ENCODE results near the gene USP5.
A peak's percentile ranks its signal among the peaks of the same experiment; 100 is the strongest.

USP5 gene

DNA sequence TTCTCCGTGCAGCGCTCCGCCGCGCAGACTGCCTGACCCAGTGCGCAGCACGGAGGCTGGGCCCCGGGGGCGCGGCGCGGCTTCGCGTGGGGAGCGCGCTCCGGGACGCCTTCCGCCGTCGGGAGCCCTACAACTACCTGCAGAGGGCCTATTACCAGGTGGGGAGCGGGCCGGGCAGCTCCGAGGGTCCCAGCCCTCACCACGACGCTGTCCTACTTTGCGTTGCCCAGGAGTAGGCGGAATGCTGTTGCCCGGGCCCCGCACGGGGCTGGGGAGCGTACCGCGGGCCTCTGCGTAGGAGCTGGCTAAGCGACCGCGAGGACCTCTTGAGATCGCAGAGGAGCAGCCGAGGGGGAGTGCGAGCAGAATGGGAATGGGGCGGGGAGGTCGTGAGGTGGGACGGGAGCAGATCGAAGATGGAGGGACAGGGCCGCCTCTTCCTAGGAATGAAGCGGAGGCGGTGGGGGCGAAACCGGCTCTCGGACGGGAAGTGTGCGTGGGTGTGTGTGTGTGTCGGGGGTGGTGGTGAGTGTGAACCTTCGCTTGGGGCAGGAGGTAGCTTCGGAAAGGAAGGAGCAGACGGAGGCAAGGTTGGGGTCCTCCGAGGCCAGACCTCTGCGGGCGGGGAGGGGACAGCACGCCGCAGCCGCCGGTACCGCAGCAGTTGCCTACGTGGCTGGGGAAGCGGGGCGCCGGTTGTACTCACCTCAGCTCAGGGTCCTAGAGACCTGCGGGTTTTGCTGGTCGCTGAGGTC lies 23.0 kb upstream of the USP5 start:
- H3K9me3 Mint-ChIP-seq: no peaks in the 10 kb centered on the region

DNA sequence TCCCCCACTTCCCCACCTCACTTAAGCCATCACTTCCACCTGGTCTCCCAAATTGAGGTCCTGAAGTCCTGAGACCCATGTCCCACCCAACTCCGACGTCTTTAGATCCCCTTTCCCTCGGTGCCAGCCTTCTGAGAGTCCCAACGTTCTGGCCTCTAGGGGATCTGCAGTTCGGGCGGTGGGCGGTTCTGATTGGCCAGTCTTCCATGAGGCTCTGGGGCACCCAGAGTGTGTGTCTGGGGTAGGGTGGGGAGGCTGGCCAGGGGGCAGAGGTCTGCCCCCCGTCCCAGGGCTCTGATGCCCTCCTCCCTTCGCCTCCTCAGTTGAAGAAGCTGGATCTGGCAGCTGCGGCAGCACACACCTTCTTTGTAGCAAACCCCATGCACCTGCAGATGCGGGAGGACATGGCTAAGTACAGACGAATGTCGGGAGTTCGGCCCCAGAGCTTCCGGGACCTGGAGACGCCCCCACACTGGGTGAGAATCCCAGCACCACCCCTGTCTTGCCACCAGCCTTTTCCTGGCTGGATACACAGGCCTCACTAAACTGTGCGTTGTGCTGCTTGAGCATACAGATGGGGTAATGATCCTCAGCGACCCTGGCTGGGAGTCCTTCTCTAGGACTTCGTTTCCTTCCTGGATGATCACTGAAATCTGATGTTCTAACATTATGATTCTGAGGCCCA lies 22.3 kb upstream of the USP5 start:
- peaks cover 42 to 70% of the 10 kb centered on the region in 2 donors for H3K27me3 Mint-ChIP-seq
- H3K9me3 Mint-ChIP-seq: no peaks in the 10 kb centered on the region
- peaks cover 23 to 24% of the 10 kb centered on the region in 2 donors for H3K4me1 Mint-ChIP-seq (ENCODE audit: low read depth in 2 of 2)
- H3K27ac Mint-ChIP-seq: peak overlapping the region; percentile 85 to 90
- H3K36me3 Mint-ChIP-seq (ENCODE audit: insufficient read depth): peaks cover 5% of the 10 kb centered on the region
- no peak for ATAC-seq (replicated peaks)
- DNase-seq: no peak
- H3K4me3 Mint-ChIP-seq: peak overlapping the region; percentile 88 to 95

More for the DNA sequence above, 23.0 kb upstream of the USP5 start:
- peaks cover 50 to 77% of the 10 kb centered on the region in 2 donors for H3K27me3 Mint-ChIP-seq
- H3K36me3 Mint-ChIP-seq (ENCODE audit: insufficient read depth): peaks cover 5% of the 10 kb centered on the region
- H3K4me3 Mint-ChIP-seq: peak overlapping the region; percentile 88 to 95
- peaks cover 23 to 24% of the 10 kb centered on the region in 2 donors for H3K4me1 Mint-ChIP-seq (ENCODE audit: low read depth in 2 of 2)
- DNase-seq: peak in 2 of 3 experiments; percentile 31
- peak; percentile 62 for ATAC-seq (replicated peaks)
- H3K27ac Mint-ChIP-seq: peak overlapping the region; percentile 85 to 90

DNA sequence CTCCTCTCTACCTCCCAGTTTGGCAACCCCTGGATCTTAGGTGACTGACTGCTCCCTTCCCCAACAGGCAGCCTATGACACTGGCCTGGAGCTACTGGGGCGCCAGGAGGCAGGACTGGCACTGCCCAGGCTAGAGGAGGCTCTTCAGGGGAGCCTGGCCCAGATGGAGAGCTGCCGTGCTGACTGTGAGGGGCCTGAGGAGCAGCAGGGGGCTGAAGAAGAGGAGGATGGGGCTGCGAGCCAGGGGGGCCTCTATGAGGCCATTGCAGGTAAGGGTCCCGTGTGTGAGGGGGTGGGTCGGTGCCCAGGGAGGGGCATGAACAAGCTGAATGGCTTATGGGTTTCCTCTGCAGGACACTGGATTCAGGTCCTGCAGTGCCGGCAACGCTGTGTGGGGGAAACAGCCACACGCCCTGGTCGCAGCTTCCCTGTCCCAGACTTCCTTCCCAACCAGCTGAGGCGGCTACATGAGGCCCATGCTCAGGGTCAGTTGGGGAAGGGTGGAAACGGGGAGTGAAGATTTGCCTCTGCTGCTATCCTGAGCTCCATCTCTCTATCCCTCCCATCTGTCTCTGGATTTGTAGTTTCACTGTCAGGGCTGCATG lies 21.6 kb upstream of the USP5 start:
- peak overlapping the region in 1 of 2 donors; percentile 95 for H3K4me3 Mint-ChIP-seq

DNA sequence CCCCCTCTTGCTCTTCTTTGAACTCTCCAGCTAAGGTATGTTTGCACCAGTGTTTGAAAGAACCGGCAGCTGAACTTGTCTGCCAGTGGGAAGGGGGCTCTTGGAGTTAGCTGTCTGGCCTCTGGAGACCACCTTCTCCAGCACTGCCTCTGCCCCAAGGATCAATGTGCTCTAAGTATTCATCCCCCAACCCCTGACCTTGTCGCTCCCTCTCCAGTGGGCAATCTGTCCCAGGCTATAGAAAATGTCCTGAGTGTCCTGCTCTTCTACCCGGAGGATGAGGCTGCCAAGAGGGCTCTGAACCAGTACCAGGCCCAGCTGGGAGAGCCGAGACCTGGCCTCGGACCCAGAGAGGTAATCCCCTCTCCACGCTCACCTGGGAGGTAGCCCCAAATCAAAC lies 21.0 kb upstream of the USP5 start:
- peaks cover 5% of the 10 kb centered on the region for H3K36me3 Mint-ChIP-seq (ENCODE audit: insufficient read depth)
- ATAC-seq (replicated peaks): no peak
- peaks cover 19 to 22% of the 10 kb centered on the region in 2 donors for H3K4me1 Mint-ChIP-seq (ENCODE audit: low read depth in 2 of 2)
- no peak overlapping the region for H3K4me3 Mint-ChIP-seq
- peaks cover 29 to 56% of the 10 kb centered on the region in 2 donors for H3K27me3 Mint-ChIP-seq
- no peak for DNase-seq
- H3K27ac Mint-ChIP-seq: no peak overlapping the region
- no peaks in the 10 kb centered on the region for H3K9me3 Mint-ChIP-seq

More for the DNA sequence above, 21.6 kb upstream of the USP5 start:
- ATAC-seq (replicated peaks) (no peak), DNase-seq (no peak)
- peaks cover 35 to 63% of the 10 kb centered on the region in 2 donors for H3K27me3 Mint-ChIP-seq
- H3K4me1 Mint-ChIP-seq (ENCODE audit: low read depth in 2 of 2): peaks cover 21 to 23% of the 10 kb centered on the region in 2 donors
- no peak overlapping the region for H3K27ac Mint-ChIP-seq
- no peaks in the 10 kb centered on the region for H3K9me3 Mint-ChIP-seq
- H3K36me3 Mint-ChIP-seq (ENCODE audit: insufficient read depth): peaks cover 5% of the 10 kb centered on the region

DNA sequence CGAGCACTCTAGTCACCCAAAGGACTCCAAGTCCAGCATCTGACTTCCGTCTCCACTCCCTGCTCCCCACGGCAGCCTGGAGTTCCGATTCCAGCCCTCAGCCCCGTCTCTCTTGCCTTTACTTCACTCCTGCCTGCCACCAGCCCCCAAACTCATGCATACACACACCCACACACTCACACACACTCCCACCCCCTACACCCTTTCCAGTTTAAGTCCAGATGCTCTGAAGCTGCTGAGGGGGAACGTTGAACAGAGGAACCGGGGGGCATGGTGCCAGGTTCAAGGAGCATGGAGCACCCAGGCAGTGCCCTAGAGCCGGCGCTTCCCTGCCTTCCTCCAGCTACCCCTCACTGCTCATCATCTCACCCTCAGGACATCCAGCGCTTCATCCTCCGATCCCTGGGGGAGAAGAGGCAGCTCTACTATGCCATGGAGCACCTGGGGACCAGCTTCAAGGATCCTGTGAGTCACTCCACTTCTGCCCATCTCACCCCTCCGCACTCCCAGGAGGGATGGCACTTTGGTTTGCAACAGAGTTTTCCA lies 20.4 kb upstream of the USP5 start:
- Mint-ChIP-seq H3K27me3 (peaks cover 24 to 51% of the 10 kb centered on the region in 2 donors), H3K4me1 (ENCODE audit: low read depth in 2 of 2) (peaks cover 19 to 22% of the 10 kb centered on the region in 2 donors), H3K36me3 (ENCODE audit: insufficient read depth) (peaks cover 8% of the 10 kb centered on the region), H3K27ac (no peak overlapping the region), H3K9me3 (no peaks in the 10 kb centered on the region), H3K4me3 (no peak overlapping the region)
- ATAC-seq (replicated peaks): no peak
- no peak for DNase-seq

DNA sequence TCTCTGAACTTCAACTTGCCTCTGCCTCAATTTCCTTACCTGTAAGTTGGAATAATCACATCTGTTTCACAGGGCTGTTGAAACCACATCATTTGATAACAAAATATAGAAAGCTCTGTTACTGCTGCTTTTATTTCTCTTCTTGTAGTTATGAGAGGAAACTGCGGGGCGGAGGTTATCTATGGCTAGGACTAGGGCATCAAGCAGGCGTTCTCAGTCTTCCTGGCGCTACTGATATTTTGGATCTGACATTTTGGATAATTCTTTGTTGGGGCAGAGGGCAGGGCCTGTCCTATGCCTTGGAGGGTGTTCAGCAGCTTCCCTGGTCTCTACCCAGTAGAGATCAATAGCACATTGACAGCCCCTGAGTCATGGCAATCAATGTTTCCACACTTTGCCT lies 19.8 kb upstream of the USP5 start:
- H3K9me3 Mint-ChIP-seq: no peaks in the 10 kb centered on the region
- DNase-seq: no peak
- peaks cover 8% of the 10 kb centered on the region for H3K36me3 Mint-ChIP-seq (ENCODE audit: insufficient read depth)
- H3K27me3 Mint-ChIP-seq: peaks cover 18 to 45% of the 10 kb centered on the region in 2 donors
- H3K27ac Mint-ChIP-seq: no peak overlapping the region
- H3K4me1 Mint-ChIP-seq (ENCODE audit: low read depth in 2 of 2): peaks cover 18 to 22% of the 10 kb centered on the region in 2 donors
- H3K4me3 Mint-ChIP-seq: no peak overlapping the region
- ATAC-seq (replicated peaks): no peak

DNA sequence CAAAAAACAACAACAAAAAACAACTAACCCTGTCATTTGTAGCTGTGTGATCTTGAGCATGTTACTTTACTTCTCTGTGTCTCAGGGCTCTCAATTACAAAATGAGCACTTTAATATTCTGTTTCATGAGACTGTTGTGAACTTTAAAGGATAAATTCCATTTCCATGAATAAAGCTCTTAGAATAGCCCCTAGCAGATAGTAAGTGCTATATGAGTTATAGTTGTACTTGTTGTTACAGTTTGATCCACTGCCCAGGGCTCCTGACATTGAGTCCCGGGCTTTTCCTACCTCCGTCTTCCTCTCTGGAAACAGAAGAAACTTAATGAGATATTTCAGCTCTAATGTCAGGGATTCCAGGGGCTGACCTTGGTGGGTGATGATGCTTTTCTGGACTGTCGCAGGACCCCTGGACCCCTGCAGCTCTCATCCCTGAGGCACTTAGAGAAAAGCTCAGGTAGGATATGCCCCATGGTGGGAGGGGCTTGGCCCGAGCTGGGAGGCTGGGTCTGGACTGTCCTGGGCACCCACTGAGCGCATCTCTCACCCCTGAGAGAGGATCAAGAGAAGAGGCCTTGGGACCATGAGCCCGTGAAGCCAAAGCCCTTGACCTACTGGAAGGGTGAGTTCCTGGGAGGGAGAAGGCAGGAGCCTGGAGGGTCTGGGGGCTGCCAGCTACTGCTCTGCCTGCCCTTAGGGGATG lies 18.6 kb upstream of the USP5 start:
- Mint-ChIP-seq H3K36me3 (ENCODE audit: insufficient read depth) (peaks cover 8% of the 10 kb centered on the region), H3K27ac (no peak overlapping the region), H3K27me3 (peaks cover 7 to 33% of the 10 kb centered on the region in 2 donors), H3K4me3 (no peak overlapping the region), H3K4me1 (ENCODE audit: low read depth in 2 of 2) (peaks cover 9 to 15% of the 10 kb centered on the region in 2 donors), H3K9me3 (no peaks in the 10 kb centered on the region)
- DNase-seq (no peak), ATAC-seq (replicated peaks) (no peak)

DNA sequence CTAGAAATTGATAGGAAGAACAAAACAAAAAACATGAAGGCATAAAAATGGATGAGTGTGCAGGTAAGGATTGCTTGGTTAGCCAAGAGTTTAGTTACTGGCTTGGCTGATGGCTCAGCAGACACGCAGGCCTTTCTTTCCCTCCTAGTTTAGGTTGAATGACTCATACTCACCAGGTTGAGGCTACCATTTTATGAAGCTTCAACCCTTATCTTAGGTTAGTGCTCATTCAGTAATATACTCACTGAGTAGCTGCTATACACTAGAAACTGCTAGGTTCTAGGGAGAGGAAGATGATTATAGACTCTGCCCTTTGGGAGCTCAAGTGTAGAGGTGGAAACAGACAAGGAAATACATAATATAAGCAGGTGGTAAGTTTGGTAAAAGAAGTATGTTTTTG lies 17.7 kb upstream of the USP5 start:
- Mint-ChIP-seq H3K27ac (no peak overlapping the region), H3K27me3 (peaks cover 3 to 25% of the 10 kb centered on the region in 2 donors)
- no peak for ATAC-seq (replicated peaks)

DNA sequence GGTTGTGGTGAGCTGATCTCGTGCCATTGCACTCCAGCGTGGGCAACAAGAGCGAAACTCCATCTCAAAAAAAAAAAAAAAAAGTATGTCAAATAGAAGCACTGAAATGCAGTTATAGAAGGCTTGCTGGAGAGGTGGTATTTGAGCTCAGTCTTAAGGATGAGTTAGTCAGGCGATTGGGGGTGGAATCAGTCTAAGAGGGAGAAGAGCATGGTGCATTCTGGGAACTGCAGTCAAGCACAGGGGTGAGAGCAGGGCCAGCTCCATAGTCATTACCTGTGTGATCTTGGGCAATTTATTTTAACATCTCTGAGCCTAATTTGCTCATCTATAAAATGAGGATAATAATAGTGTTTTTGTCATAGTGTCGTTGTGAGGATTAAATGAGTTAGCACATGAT lies 17.1 kb upstream of the USP5 start:
- ATAC-seq (replicated peaks) (no peak), DNase-seq (no peak)
- Mint-ChIP-seq H3K4me3 (no peak overlapping the region), H3K4me1 (ENCODE audit: low read depth in 2 of 2) (peaks cover 0 to 6% of the 10 kb centered on the region in 2 donors), H3K9me3 (no peaks in the 10 kb centered on the region), H3K36me3 (ENCODE audit: insufficient read depth) (peaks cover 3% of the 10 kb centered on the region), H3K27me3 (peaks cover 0 to 21% of the 10 kb centered on the region in 2 donors), H3K27ac (no peak overlapping the region)

More for the DNA sequence above, 17.7 kb upstream of the USP5 start:
- DNase-seq: no peak
- peaks cover 4 to 10% of the 10 kb centered on the region in 2 donors for H3K4me1 Mint-ChIP-seq (ENCODE audit: low read depth in 2 of 2)
- H3K36me3 Mint-ChIP-seq (ENCODE audit: insufficient read depth): peaks cover 6% of the 10 kb centered on the region
- H3K4me3 Mint-ChIP-seq: no peak overlapping the region
- H3K9me3 Mint-ChIP-seq: no peaks in the 10 kb centered on the region

DNA sequence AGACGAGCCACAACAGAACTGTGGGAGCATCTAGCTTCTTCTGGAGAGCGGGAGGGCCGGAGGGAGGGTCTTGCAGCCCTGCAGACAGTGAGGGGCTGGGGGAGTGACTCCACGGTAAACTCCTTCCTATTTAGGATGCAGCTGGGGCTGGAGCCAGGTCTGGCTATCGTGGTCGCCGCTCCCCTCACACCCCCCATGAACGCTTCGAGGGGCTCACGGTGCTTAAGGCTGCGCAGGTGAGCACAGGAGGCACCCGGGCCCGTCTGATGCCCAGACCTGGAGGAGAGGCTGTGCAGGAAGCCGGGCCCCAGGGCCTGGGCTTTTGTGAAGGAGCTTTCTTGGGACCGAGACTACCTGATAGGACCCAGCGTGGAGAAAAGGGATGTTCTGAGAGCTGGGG lies 15.1 kb upstream of the USP5 start:
- H3K4me3 Mint-ChIP-seq: no peak overlapping the region
- no peak for ATAC-seq (replicated peaks)

DNA sequence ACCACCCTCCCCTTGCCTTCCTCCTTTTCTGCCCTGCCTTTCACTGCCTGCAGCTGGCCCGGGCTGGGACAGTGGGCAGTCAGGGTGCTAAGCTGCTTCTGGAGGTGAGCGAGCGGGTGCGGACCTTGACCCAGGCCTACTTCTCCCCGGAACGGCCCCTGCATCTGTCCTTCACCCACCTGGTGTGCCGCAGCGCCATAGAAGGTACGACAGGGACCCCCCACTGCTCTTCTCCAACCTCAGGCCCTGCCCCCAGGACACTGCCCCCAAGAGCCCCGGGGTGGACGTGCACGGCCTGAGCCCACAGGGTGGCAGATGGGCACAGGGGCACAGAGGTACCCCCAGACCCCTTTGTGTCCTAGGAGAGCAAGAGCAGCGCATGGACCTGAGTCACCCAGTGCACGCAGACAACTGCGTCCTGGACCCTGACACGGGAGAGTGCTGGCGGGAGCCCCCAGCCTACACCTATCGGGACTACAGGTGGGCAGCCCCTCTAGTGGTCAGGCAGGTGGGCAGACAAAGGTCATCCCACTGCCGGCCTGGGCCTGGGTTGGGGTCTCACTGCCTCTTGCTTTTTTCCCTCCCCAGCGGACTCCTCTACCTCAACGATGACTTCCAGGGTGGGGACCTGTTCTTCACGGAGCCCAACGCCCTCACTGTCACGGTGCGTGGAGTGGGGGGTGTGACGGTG lies 14.4 kb upstream of the USP5 start:
- no peaks in the 10 kb centered on the region for H3K9me3 Mint-ChIP-seq
- no peaks in the 10 kb centered on the region for H3K27me3 Mint-ChIP-seq

More for the DNA sequence above, 15.1 kb upstream of the USP5 start:
- Mint-ChIP-seq H3K36me3 (ENCODE audit: insufficient read depth) (peaks cover 3% of the 10 kb centered on the region), H3K9me3 (no peaks in the 10 kb centered on the region), H3K27ac (no peak overlapping the region), H3K4me1 (ENCODE audit: low read depth in 2 of 2) (peaks cover 0 to 3% of the 10 kb centered on the region in 2 donors), H3K27me3 (peaks cover 0 to 1% of the 10 kb centered on the region in 2 donors)
- no peak for DNase-seq

DNA sequence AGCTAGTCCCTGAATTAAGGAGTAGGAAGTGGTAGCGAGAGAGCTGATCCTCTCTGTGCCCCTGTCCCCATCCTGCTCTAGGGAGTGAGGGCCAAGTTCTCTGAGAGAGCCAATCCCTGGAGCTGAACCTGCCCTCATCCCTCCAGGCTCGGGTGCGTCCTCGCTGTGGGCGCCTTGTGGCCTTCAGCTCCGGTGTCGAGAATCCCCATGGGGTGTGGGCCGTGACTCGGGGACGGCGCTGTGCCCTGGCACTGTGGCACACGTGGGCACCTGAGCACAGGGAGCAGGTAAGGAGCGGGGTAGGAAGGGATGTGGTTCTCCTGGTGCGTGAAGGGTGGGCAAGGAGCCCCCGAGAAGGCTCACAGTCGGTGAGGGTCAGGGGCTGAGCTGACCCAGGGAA lies 13.1 kb upstream of the USP5 start:
- Mint-ChIP-seq H3K4me1 (ENCODE audit: low read depth in 2 of 2) (peaks cover 0 to 3% of the 10 kb centered on the region in 2 donors), H3K4me3 (no peak overlapping the region)
- no peak for ATAC-seq (replicated peaks)

More for the DNA sequence above, 14.4 kb upstream of the USP5 start:
- Mint-ChIP-seq H3K36me3 (ENCODE audit: insufficient read depth) (peaks cover 3% of the 10 kb centered on the region), H3K4me1 (ENCODE audit: low read depth in 2 of 2) (peaks cover 0 to 3% of the 10 kb centered on the region in 2 donors), H3K27ac (no peak overlapping the region), H3K4me3 (no peak overlapping the region)
- DNase-seq (no peak), ATAC-seq (replicated peaks) (no peak)

More for the DNA sequence above, 13.1 kb upstream of the USP5 start:
- no peak for DNase-seq
- Mint-ChIP-seq H3K27ac (no peak overlapping the region), H3K9me3 (no peaks in the 10 kb centered on the region), H3K36me3 (ENCODE audit: insufficient read depth) (peaks cover 3% of the 10 kb centered on the region), H3K27me3 (no peaks in the 10 kb centered on the region)

Measured in effector memory CD8-positive, alpha-beta T cell (primary cell).